Ovary (tissue), 9 donors: ENCODE data around the gene CLTB. TPM values are rescaled to one million over a fixed set of nuclear protein-coding genes. Genes with fewer than 3 reads are reported as not detected.

Source experiments
- DNase-seq, 5 donors: peaks; one replicate each; pipeline ENCODE4 v3.0.0-alpha.2; 2019 to 2020
- H3K27ac ChIP-seq, 2 donors: fragments of 200-600 bp; one replicate each; pipeline versions ENCODE4 v1.5.1 to v1.8.0; 2019 to 2022
- H3K27me3 ChIP-seq: fragments of 200-600 bp; one replicate; pipeline ENCODE4 v1.8.0; 2022
- H3K36me3 ChIP-seq: fragments of 200-600 bp; sonication (generic); one replicate; pipeline ENCODE4 v1.5.1; 2019
- H3K4me1 ChIP-seq: one replicate; pipeline ENCODE4 v1.8.1; 2013; ENCODE audit warnings: mild to moderate bottlenecking, moderate library complexity; ENCODE audit not compliant: insufficient read depth
- H3K4me3 ChIP-seq: fragments of 200-600 bp; sonication (generic); one replicate; pipeline ENCODE4 v1.5.1; 2017
- H3K9me3 ChIP-seq, 2 donors: fragments of 200-600 bp in 1 of 2; sonication (generic) in 1 of 2; one replicate each; pipeline versions ENCODE4 v1.5.1 to v1.8.1; 2013 to 2019; ENCODE audit warnings: mild to moderate bottlenecking in 1 of 2, moderate library complexity in 1 of 2
- CTCF ChIP-seq, 3 donors: fragments of 450-650 bp in 2 of 3; fragments of 200-600 bp in 1 of 3; IDR thresholded peaks; one replicate each; pipeline versions ENCODE4 v1.5.1 to v1.8.0; 2016 to 2022; ENCODE audit warnings: antibody characterized with exemption in 3 of 3, mild to moderate bottlenecking in 1 of 3
- EP300 ChIP-seq: sonication (generic); formaldehyde crosslinking; IDR thresholded peaks from one replicate; pipeline ENCODE4 v1.6.1; 2017; ENCODE audit warnings: antibody characterized with exemption
- POLR2A ChIP-seq: fragments of 450-650 bp; IDR thresholded peaks from one replicate; pipeline ENCODE4 v1.6.1; 2017; ENCODE audit warnings: antibody characterized with exemption, mild to moderate bottlenecking, moderate library complexity
- WGBS, 3 donors: extraction: QIAGEN DNeasy Blood & Tissue Kit in 1 of 3; methylation state at CpG; one replicate each; pipeline versions ENCODE4 v1.1.5 to v1.1.7; 2013 to 2017; 5-methylcytosine and 5-hydroxymethylcytosine counted together
- intact Hi-C, 4 donors: fragments of 100-400 bp; cut with DNase I; formaldehyde crosslinking; loops; one replicate each; pipeline versions ENCODE4 v1.11.0 to v1.15.1; 2022 to 2023
- microRNA counts: library from miRNA; unstranded; fragments of <30 nt; microRNA quantifications from one replicate; lab custom pipeline; 2016
- microRNA-seq, 3 donors: library from miRNA; unstranded; fragments of <30 nt; microRNA quantifications; one replicate each; pipeline versions ENCODE4 to v1.2.0, GENCODE V29; 2019 to 2020
- polyA plus RNA-seq, 2 donors: library from polyadenylated mRNA; stranded (reverse); fragments of 200-250 nt in 1 of 2; fragments of 350-450 nt in 1 of 2; fragmentation: Illumina TruSeq in 1 of 2; extraction: RNeasy Lipid Tissue Mini Kit (QIAGEN cat#74804) in 1 of 2; gene quantifications; one replicate each; pipeline ENCODE4 v1.2.3, GENCODE V29; 2013 to 2014
- small RNA-seq: library from RNA; depleted of rRNA; stranded (forward); fragments of <200 nt; gene quantifications from one replicate; pipeline ENCODE3, GENCODE V24; 2016
- total RNA-seq, 7 donors: library from RNA; depleted of rRNA in 2 of 7; stranded (reverse); fragments of >200 nt in 2 of 7; fragmentation: NEBNext Ultra II Directional in 3 of 7; extraction: Animal tissue kit (Norgen Biotek cat#: 25700) in 3 of 7; gene quantifications; one replicate each; pipeline versions ENCODE4 v1.1.0 to v1.2.4, GENCODE V29; 2016 to 2023
- donor health status: DM: no; HTN: no; CAD: no; lungs with moderate emphysema.
- donor health status: DM: no; HTN: no; CAD: no.
- donor health status: Bipolar disorder and iron deficiency.
- donor health status: DM: yes; HTN: yes; CAD: no.
- donor health status: DM: no; HTN: no; CAD: no.
- donor health status: DM: yes; HTN: yes; CAD: no.

Gene CLTB
- total and polyA plus RNA-seq, 9 donors, result 35.9 to 138 (median 112) TPM

DNA sequence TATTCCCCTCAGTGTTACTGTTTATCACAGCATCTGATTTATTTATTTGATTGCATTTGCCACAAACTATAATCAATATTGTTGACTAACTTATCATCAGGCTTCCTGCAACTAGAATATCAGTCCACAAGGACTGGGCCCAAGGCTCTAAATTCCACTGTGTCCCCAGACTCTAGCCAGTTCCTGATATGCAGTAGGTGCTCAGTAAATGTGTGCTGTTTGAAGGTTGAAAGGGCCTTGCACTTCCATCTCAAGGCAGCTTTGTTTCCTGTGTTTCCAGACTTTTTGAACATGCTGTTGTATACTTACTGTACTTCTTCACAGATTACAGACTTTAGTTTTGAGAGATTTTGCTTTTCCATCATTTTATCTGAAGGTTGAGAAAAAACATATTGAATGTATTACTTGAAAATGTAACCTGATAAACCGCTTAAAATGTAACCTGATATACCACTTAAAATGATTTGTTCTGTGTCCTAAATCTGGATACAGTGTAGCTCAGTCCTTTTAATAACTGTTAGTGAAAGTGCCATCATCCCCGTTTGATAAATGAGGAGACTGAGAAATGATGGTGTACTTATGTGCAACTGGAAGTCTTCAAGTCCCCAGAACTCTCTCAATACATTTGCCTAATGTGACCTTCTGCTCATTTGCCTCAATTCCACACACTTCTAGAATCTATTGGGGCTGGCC, 73.4 kb downstream of the CLTB start:
- DNase-seq, result no peak
- intact Hi-C loops, result no loop called here
- Histone ChIP-seq H3K36me3 (no peaks in the 10 kb centered on the region), H3K9me3 (no peaks in the 10 kb centered on the region), H3K4me1 (no peaks in the 10 kb centered on the region), H3K27ac (no peak overlapping the region), H3K27me3 (no peaks in the 10 kb centered on the region), H3K4me3 (no peak overlapping the region)
- TF ChIP-seq CTCF (IDR thresholded peaks at IDR 0.05) (no peak), EP300 (no peak), POLR2A (no peak)
- 55 to 59% (median 55%) methylated on average over 2 of the region's 2 CpGs for WGBS, 3 donors

MicroRNAs encoded within 50 kb of the gene (microRNA counts, 767-probe panel; counts per million panel counts)
- 530 counts per million, percentile 78 among the panel's probes with 10 or more counts for microRNA hsa-miR-1271-5p (lab: Ali Mortazavi, UCI)

Small RNA genes lying within 50 kb of the gene (microRNA-seq; reads per million reads assigned to microRNA genes)
- gene MIR1271, result 8.4 to 33.2 (median 20.5) reads per million in 3 donors

Small RNA genes lying within 50 kb of the gene (small RNA-seq; reads per million reads assigned to genes)
- gene AC010297.1 (not detected), gene MIR1271 (6.5 reads per million, percentile 81 among the genes with 10 or more reads in this experiment)

Other genes starting within 250 kb of the CLTB start
- 100 to 1,000 TPM in 2 of 7 donors, 10 to 100 TPM in 5; 50.9 to 114 (median 76.3) TPM for gene SIMC1, start 178.1 kb downstream of the CLTB start, total RNA-seq
- 100 to 1,000 TPM in 1 of 2 donors, 10 to 100 TPM in 1; 39.0 to 104 TPM for gene SIMC1, start 178.1 kb downstream of the CLTB start, polyA plus RNA-seq
- gene KIAA1191, start 54.8 kb downstream of the CLTB start, total RNA-seq, result 100 to 1,000 TPM in 6 of 7 donors, 10 to 100 TPM in 1; 95.3 to 149 (median 116) TPM
- gene KIAA1191, start 54.8 kb downstream of the CLTB start, polyA plus RNA-seq, result 100 to 1,000 TPM in 1 of 2 donors, 10 to 100 TPM in 1; 87.5 to 166 TPM
- 10 to 100 TPM in 5 of 7 donors, 1 to 10 TPM in 2; 4.0 to 26.7 (median 19.1) TPM for gene ARL10, start 51.1 kb downstream of the CLTB start, total RNA-seq
- 1 to 10 TPM; 8.4 TPM for gene ARL10, start 51.1 kb downstream of the CLTB start, polyA plus RNA-seq
- 10 to 100 TPM in 6 of 7 donors, 1 to 10 TPM in 1; 8.9 to 27.0 (median 17.9) TPM for gene NOP16, start 27.9 kb downstream of the CLTB start, total RNA-seq
- gene NOP16, start 27.9 kb downstream of the CLTB start, polyA plus RNA-seq, result 10 to 100 TPM; 11.1 to 12.1 TPM
- 100 to 1,000 TPM in 4 of 7 donors, 10 to 100 TPM in 3; 64.3 to 131 (median 100) TPM for gene HIGD2A, start 27.8 kb downstream of the CLTB start, total RNA-seq
- gene HIGD2A, start 27.8 kb downstream of the CLTB start, polyA plus RNA-seq, result 100 to 1,000 TPM in 1 of 2 donors, 10 to 100 TPM in 1; 76.6 to 117 TPM
- gene FAF2, start 31.8 kb upstream of the CLTB start, total RNA-seq, result 10 to 100 TPM; 17.2 to 46.7 (median 34.4) TPM
- 10 to 100 TPM; 18.0 to 41.2 TPM for gene FAF2, start 31.8 kb upstream of the CLTB start, polyA plus RNA-seq
- 10 to 100 TPM; 16.6 to 44.7 (median 30.8) TPM for gene RNF44, start 120.9 kb upstream of the CLTB start, total RNA-seq
- 10 to 100 TPM in 1 of 2 donors, 1 to 10 TPM in 1; 9.2 to 23.8 TPM for gene RNF44, start 120.9 kb upstream of the CLTB start, polyA plus RNA-seq
- 1 to 10 TPM in 1 of 7 donors, under 1 TPM in 1, not detected in 5; 0.20 to 2.0 TPM for gene CDHR2, start 132.8 kb upstream of the CLTB start, total RNA-seq
- gene CDHR2, start 132.8 kb upstream of the CLTB start, polyA plus RNA-seq, result under 1 TPM in 1 of 2 donors, not detected in 1; 0.10 TPM
- gene GPRIN1, start 193.6 kb upstream of the CLTB start, total RNA-seq, result under 1 TPM; 0.08 to 0.32 (median 0.20) TPM
- gene GPRIN1, start 193.6 kb upstream of the CLTB start, polyA plus RNA-seq, result under 1 TPM; 0.13 to 0.50 TPM
- gene SNCB, start 214.0 kb upstream of the CLTB start, total RNA-seq, result not detected
- under 1 TPM in 1 of 2 donors, not detected in 1; 0.13 TPM for gene SNCB, start 214.0 kb upstream of the CLTB start, polyA plus RNA-seq
- not detected for gene EIF4E1B, start 214.1 kb upstream of the CLTB start, total RNA-seq
- under 1 TPM in 1 of 2 donors, not detected in 1; 0.61 TPM for gene EIF4E1B, start 214.1 kb upstream of the CLTB start, polyA plus RNA-seq
- 10 to 100 TPM in 5 of 7 donors, 1 to 10 TPM in 2; 7.5 to 19.3 (median 14.9) TPM for gene TSPAN17, start 230.9 kb upstream of the CLTB start, total RNA-seq
- gene TSPAN17, start 230.9 kb upstream of the CLTB start, polyA plus RNA-seq, result 10 to 100 TPM; 14.5 to 28.5 TPM